GM23338 (cell line): ENCODE data around the gene MYH10.

Source experiments
- EZH2 ChIP-seq: fragments of 200-600 bp; sonication (generic); IDR thresholded peaks from one replicate; pipeline ENCODE4 v1.8.0; 2017; ENCODE audit warnings: antibody characterized with exemption, mild to moderate bottlenecking, low read depth; ENCODE audit not compliant: unreplicated experiment
- EZH2phosphoT487 ChIP-seq: fragments of 200-600 bp; sonication (generic); IDR thresholded peaks from one replicate; pipeline ENCODE4 v1.8.1; 2018; ENCODE audit warnings: antibody characterized with exemption; ENCODE audit not compliant: unreplicated experiment
- JUNB ChIP-seq: IDR thresholded peaks from one replicate; pipeline ENCODE4 v1.6.1; 2016; ENCODE audit warnings: antibody characterized with exemption; ENCODE audit not compliant: unreplicated experiment
- NANOG ChIP-seq: IDR thresholded peaks from 2 replicates; pipeline ENCODE4 v1.6.1; 2016; ENCODE audit warnings: antibody characterized with exemption, borderline replicate concordance
- POLR2AphosphoS5 ChIP-seq: IDR thresholded peaks from 2 replicates; pipeline ENCODE4 v1.6.1; 2016; ENCODE audit warnings: antibody characterized with exemption, low read depth
- TF ChIP-seq, protein P1 (sequence below), 2 experiments: fragments of 200-600 bp in 1 of 2; sonication (generic) in 1 of 2; conservative IDR thresholded peaks; 2 replicates each; pipeline versions ENCODE4 v1.5.1 to v1.6.1; 2016 to 2017; ENCODE audit warnings: antibody characterized with exemption in 2 of 2, low read depth in 2 of 2, mild to moderate bottlenecking in 2 of 2, moderate library complexity in 1 of 2
- TF ChIP-seq, protein P2 (sequence below): IDR thresholded peaks from one replicate; pipeline ENCODE4 v1.6.1; 2018; ENCODE audit warnings: antibody characterized with exemption; ENCODE audit not compliant: unreplicated experiment

DNA sequence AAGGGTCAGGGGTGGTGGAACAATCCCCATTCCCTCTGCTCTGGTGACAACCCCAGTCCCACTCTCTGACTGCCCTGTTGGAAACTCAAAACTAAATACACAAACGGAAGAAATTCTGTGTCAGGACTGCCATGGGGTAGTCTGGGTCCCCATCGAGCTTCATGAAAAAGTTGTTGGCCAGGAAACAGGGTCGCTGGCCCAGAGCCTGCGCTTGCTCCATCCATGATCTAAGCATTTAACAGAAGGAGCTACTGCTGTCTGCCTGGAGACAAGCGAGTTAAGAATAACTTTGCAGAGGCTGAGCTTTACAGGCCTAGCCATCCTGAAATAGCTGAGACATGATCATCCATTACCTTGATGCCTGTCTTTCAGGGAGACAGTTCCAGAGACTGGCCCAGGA is 32.4 kb upstream of the MYH10 start:
- TF ChIP-seq, protein P1, sequence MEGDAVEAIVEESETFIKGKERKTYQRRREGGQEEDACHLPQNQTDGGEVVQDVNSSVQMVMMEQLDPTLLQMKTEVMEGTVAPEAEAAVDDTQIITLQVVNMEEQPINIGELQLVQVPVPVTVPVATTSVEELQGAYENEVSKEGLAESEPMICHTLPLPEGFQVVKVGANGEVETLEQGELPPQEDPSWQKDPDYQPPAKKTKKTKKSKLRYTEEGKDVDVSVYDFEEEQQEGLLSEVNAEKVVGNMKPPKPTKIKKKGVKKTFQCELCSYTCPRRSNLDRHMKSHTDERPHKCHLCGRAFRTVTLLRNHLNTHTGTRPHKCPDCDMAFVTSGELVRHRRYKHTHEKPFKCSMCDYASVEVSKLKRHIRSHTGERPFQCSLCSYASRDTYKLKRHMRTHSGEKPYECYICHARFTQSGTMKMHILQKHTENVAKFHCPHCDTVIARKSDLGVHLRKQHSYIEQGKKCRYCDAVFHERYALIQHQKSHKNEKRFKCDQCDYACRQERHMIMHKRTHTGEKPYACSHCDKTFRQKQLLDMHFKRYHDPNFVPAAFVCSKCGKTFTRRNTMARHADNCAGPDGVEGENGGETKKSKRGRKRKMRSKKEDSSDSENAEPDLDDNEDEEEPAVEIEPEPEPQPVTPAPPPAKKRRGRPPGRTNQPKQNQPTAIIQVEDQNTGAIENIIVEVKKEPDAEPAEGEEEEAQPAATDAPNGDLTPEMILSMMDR (conservative IDR thresholded peaks at IDR 0.05; ENCODE audit: low read depth in 2 of 2): no peak
- TF ChIP-seq POLR2AphosphoS5 (no peak), EZH2 (no peak), JUNB (no peak), EZH2phosphoT487 (no peak), NANOG (no peak)
- TF ChIP-seq, protein P2, sequence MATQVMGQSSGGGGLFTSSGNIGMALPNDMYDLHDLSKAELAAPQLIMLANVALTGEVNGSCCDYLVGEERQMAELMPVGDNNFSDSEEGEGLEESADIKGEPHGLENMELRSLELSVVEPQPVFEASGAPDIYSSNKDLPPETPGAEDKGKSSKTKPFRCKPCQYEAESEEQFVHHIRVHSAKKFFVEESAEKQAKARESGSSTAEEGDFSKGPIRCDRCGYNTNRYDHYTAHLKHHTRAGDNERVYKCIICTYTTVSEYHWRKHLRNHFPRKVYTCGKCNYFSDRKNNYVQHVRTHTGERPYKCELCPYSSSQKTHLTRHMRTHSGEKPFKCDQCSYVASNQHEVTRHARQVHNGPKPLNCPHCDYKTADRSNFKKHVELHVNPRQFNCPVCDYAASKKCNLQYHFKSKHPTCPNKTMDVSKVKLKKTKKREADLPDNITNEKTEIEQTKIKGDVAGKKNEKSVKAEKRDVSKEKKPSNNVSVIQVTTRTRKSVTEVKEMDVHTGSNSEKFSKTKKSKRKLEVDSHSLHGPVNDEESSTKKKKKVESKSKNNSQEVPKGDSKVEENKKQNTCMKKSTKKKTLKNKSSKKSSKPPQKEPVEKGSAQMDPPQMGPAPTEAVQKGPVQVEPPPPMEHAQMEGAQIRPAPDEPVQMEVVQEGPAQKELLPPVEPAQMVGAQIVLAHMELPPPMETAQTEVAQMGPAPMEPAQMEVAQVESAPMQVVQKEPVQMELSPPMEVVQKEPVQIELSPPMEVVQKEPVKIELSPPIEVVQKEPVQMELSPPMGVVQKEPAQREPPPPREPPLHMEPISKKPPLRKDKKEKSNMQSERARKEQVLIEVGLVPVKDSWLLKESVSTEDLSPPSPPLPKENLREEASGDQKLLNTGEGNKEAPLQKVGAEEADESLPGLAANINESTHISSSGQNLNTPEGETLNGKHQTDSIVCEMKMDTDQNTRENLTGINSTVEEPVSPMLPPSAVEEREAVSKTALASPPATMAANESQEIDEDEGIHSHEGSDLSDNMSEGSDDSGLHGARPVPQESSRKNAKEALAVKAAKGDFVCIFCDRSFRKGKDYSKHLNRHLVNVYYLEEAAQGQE: no peak
